Breast epithelium (tissue), 3 donors: Measurements from ENCODE around the gene CYP4F22.

ENCODE experiments used
- POLR2A ChIP-seq: fragments of 450-650 bp; IDR thresholded peaks from one replicate; pipeline ENCODE4 v1.6.1; 2016; ENCODE audit warnings: antibody characterized with exemption, mild to moderate bottlenecking, moderate library complexity
- TF ChIP-seq, protein P1 (sequence below), 3 donors: fragments of 450-650 bp; IDR thresholded peaks; one replicate each; pipeline ENCODE4 v1.5.1; 2016 to 2017; ENCODE audit warnings: antibody characterized with exemption in 3 of 3, mild to moderate bottlenecking in 3 of 3, moderate library complexity in 3 of 3

DNA sequence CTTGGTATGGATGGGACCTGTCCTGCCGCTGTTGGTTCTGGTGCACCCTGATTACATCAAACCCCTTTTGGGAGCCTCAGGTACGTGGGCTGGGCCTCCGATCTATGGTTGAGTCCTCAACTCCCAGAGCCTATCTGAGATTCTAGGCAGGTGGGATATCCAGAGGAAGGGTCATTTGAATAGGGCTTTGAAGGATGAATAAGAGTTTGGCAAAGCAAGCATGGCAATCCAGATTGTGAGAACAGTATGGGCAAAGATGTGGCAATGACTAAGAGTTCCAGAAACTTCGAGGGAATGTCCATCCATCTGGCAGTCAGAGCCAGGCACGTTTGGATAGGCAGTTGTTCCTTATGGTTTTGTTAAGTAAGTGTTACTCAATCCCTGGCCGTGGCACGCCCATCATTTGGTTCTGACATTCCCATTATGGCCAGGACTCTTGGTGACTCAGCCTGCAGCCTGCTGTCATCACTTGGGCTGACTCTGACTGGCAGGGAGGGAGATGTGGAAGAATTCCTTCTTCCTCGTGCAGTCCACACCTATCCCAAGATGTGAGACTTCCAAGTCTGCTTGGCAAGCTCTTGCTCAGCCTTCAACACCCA lies 21.5 kb downstream of the CYP4F22 start:
- TF ChIP-seq, protein P1, sequence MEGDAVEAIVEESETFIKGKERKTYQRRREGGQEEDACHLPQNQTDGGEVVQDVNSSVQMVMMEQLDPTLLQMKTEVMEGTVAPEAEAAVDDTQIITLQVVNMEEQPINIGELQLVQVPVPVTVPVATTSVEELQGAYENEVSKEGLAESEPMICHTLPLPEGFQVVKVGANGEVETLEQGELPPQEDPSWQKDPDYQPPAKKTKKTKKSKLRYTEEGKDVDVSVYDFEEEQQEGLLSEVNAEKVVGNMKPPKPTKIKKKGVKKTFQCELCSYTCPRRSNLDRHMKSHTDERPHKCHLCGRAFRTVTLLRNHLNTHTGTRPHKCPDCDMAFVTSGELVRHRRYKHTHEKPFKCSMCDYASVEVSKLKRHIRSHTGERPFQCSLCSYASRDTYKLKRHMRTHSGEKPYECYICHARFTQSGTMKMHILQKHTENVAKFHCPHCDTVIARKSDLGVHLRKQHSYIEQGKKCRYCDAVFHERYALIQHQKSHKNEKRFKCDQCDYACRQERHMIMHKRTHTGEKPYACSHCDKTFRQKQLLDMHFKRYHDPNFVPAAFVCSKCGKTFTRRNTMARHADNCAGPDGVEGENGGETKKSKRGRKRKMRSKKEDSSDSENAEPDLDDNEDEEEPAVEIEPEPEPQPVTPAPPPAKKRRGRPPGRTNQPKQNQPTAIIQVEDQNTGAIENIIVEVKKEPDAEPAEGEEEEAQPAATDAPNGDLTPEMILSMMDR (IDR thresholded peaks at IDR 0.05), result no peak
- TF ChIP-seq POLR2A, result no peak
